Adipose tissue (tissue), 3 donors: ENCODE data around the gene CHST15. TPM values are rescaled to one million over a fixed set of nuclear protein-coding genes. Genes with fewer than 3 reads are reported as not detected.

Experiments
- H3K27ac ChIP-seq: one replicate; pipeline ENCODE4 v1.5.1; 2013; ENCODE audit warnings: low read depth, low read length
- WGBS, 3 donors: extraction: QIAGEN DNeasy Blood & Tissue Kit; methylation state at CpG; one replicate each; pipeline ENCODE4 v1.1.7; 2013; 5-methylcytosine and 5-hydroxymethylcytosine counted together
- polyA plus RNA-seq, 3 donors: library from polyadenylated mRNA; stranded (reverse); fragments of 200-250 nt; gene quantifications; one replicate each; pipeline ENCODE4 v1.2.3, GENCODE V29; 2013
- donor health status: healthy with polysubstance abuse.
- donor health status: Bipolar disorder and iron deficiency.
- donor health status: healthy.

The CHST15 gene
- polyA plus RNA-seq, 3 donors: 4.1 to 11.0 (median 10.1) TPM

- 30 to 45% (median 39%) methylated on average over 12 of the region's 12 CpGs for WGBS, 3 donors
- no peak overlapping the region for H3K27ac ChIP-seq
These were observed 18.0 kb downstream of the CHST15 start for GRCh38 chr10:124075231-124075955.

GRCh38 chr10:124074501-124075109 is 18.8 kb downstream of the CHST15 start:
- no peak overlapping the region for H3K27ac ChIP-seq

DNA sequence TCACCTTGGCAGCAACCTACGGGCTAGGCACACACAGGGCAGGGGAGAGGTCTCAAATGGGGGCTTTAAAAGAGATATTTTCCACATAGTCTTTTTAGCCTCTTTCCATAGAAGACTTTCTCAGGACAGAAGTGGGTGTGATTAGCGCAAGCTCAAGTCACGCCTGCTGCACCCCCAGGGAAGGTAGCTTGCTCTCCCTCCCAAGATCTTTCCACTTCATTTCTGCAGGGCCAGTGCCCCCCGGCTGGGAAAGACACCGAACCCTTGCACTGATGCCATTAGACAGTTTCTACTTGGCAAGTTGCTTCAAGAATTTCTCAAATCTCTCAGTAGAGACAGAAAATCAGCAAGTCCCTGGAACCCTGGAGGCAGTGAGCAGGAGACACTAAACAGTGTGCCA is 19.4 kb downstream of the CHST15 start:
- 81 to 96% (median 95%) methylated on average over 5 of the region's 5 CpGs for WGBS, 3 donors
- H3K27ac ChIP-seq: no peak overlapping the region

More at GRCh38 chr10:124074501-124075109, 18.8 kb downstream of the CHST15 start:
- WGBS, 3 donors: 63 to 78% (median 74%) methylated on average over 12 of the region's 12 CpGs

- 53 to 89% (median 80%) methylated on average over 3 of the region's 3 CpGs for WGBS, 3 donors
- no peak overlapping the region for H3K27ac ChIP-seq
These were observed 20.9 kb downstream of the CHST15 start for GRCh38 chr10:124072541-124072940.

DNA sequence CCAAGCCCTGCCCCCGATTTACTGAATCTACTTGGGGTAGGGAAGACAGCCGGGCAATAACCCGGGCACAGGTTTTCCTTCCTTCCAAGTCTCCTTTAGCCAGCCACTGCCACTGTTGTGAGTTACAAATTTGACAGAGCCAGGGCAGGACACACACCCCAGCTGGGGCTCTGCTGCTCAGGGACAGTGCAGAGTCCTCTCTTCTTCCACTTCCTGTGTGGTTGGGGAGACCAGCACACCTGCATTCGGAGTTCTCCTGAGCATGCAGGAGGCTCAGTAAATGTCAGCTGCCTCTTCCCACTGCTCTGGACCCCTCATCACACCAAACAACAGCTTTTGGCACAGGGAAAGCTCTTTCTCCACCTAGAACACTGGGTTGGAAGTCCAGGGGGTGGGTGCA is 21.3 kb downstream of the CHST15 start:
- H3K27ac ChIP-seq: no peak overlapping the region

GRCh38 chr10:124071141-124071540 is 22.3 kb downstream of the CHST15 start:
- H3K27ac ChIP-seq: no peak overlapping the region
- 70 to 95% (median 91%) methylated on average over 5 of the region's 5 CpGs for WGBS, 3 donors

More for the DNA sequence above, 21.3 kb downstream of the CHST15 start:
- 65 to 79% (median 73%) methylated on average over 4 of the region's 4 CpGs for WGBS, 3 donors

GRCh38 chr10:124070666-124071065 is 22.7 kb downstream of the CHST15 start:
- 86 to 94% (median 94%) methylated on average over 10 of the region's 10 CpGs for WGBS, 3 donors

DNA sequence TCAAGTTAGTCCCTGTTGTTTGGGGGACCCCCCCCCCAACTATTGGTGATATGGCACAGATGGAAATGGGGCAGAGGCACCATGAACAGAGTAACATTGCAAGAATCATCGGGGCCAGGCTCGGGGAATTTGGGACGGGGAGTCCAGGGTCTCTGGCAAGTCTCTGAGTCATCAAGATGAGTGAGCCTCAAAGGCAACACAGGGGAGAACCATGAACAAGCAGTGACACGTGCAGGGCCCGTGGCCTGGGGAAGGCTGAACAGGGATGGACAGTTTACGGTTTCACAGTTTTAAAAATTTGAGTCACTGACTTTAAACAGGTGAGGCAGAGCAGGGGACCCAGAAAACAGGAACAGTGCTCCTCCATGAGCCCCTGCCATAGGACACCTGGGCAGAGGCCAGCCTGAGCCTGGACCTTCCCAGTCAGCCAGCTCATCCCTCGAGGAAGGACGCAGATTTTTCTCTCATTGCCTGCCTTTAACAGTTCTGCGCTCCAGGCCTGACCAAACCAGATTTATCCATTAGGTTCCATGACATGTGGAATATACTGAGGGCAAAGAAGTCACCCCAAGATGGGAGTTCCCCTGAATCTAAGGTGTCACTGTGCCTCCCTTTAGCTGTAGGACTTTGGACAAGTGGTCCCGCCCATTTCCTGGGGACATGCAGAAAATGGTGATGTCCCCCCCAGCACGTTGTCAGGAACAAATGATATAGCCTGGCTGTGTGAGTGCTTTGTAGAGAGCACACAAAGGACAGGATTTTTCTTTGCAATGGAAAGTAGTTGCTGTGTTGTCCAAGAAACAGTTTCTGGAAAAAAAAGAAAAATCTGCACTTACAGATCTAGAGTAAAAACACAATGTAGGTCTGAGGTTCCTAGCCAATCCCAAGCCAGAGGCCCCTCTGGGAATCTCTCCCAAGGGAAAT is 23.8 kb downstream of the CHST15 start:
- H3K27ac ChIP-seq: no peak overlapping the region
- WGBS, 3 donors: 82 to 88% (median 82%) methylated on average over 11 of the region's 11 CpGs

More at GRCh38 chr10:124070666-124071065, 22.7 kb downstream of the CHST15 start:
- H3K27ac ChIP-seq: no peak overlapping the region

DNA sequence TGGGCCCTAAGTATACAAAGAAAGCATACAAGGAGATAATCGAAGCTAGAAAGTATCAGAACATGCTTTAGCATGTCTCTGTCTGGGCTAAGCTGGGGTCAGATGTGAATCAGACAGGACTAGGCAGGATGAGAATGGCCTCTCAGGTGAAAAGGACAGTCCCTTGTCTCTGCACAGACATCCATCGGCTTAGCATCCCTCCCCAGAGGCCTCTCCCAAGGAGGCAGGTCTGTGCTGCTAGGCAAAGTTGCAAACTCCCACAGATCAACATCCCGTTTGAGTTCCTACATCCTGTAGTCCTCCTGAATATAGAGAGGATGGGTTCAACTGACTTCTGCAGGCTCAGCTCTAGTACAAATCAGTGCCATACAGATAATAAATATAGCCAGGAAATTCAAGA is 24.5 kb downstream of the CHST15 start:
- 57 to 77% (median 76%) methylated on average over 3 of the region's 3 CpGs for WGBS, 3 donors
- H3K27ac ChIP-seq: no peak overlapping the region

DNA sequence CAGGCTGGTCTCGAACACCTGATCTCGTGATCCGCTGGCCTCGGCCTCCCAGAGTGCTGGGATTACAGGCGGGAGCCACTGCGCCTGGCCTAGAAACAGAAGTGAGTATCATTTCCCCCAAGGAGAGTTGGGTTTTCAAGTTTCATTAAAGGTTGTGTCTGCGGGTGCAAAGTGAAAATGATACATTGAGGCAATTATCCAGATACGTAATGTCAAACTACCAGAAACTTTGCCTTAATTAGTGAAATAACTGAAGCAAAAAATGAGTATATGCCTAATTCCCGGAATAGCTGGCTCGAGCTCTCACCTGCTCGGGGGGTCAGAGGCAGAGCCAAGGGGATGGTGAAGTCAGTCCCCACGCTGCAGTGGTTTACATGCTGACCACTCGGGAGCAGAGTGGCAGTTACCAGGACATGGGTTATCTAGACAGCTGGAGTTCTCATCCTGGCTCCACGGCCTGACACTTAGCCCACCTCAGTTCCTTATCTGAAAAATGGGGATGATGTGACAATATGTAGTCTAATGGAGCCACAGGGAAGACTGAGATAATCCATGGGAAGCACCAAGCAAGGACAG is 25.5 kb downstream of the CHST15 start:
- 84 to 94% (median 92%) methylated on average over 14 of the region's 14 CpGs for WGBS, 3 donors
- H3K27ac ChIP-seq: no peak overlapping the region

DNA sequence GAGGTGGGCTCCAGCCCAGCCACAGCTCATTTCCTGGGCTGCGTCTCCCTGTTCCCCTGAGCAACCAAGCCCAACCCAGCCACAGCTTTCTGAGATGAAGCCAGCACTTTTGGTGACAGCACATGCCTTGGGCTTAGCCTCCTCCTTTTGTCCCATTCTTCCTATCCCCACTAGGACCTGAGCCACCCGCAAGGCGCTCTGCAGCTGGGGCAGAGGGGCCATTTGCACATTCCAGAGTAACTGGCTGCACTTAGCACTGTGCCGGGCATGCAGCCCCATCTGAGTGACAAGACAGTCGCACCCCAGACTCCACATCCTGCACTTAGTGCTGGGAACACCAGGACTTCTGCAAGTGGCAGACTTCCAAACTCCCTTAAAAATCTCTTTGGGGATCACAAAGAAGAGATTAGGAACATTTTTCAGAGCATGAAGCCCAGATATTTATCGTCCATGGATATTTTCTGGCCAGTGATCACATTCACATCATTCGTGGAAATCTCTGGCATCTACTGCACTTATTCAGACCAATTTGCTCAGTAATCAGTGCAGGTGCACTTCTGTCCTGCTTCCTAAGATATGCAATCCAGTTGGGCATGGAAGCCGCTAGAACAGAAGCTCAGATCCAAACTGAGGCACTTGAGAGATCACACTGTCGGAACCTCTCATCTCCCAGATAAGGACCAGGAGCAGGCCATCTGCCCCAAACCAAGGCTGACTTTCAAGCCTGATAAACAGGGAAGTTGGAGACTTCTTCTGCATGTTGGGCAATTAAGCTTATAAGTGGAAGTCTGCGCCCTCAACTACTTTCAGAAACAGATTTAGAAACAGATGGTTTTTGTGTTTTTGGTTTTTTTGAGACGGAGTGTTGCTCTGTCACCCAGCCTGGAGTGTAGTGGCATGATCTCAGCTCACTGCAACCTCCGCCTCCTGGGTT is 26.4 kb downstream of the CHST15 start:
- H3K27ac ChIP-seq: no peak overlapping the region
- WGBS, 3 donors: 50 to 54% (median 52%) methylated on average over 12 of the region's 12 CpGs

DNA sequence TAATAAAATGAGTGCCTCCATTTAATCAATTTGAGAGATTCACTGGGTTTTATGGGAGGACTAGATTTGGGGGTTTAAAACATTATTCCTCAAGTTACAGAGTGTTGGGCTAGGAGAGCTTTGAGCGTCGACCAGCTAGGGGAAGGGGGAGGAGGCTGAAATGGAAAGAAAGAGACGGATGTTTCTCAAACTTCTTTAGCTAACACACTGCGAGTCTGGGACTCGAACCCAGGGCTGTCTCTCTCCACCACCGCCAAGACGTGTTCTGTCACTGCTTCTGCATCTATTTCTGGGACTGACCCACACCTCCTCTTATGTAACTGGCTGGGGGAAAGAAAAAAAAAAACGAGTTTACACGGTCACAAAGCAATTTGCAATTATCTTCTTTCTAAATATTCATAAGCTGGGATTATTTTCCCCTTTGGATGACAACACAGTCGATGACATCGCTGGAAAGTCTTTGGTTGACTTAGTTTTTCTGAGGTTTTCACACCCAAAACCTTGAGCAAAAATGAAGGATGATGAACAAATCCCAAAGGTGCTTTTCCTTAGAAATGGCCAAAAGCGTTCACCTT is 27.2 kb downstream of the CHST15 start:
- no peak overlapping the region for H3K27ac ChIP-seq
- 47 to 48% (median 48%) methylated on average over 12 of the region's 12 CpGs for WGBS, 3 donors

DNA sequence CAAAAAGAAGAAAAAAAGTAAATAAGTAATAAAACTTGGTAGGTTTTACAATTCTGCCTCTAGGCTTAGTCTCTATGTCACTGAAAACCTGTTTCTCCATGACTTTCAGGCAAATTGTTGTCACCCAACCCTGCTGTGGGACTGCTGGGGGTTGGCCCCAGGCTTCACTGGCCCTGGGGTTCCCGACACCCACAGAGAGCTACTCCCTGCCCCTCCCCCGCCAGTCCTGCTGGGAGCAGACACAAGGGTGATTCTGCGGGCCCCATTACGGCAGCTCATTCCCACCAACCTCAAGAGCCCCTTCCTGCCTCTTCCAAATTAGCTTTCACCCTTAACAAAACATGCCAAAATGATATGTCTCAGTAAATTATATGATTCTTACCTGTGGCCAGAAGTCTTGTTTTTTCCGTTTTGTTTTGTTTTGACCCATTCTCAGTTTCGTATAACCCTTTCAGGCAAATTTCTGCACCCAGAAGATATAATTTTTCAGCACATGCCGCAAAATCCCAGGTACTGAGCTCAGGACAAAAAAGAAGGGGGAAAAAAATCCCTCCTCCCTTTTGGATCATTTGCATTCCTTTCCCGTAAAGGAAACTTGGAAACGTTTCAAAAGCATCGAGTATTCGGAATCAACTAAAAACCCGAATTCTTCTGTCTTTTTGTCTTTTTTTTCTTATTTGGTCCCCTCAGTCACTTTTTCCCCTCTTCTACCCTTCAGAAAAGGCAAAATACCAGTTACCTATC is 27.8 kb downstream of the CHST15 start:
- 51 to 71% (median 67%) methylated on average over 12 of the region's 12 CpGs for WGBS, 3 donors
- no peak overlapping the region for H3K27ac ChIP-seq

DNA sequence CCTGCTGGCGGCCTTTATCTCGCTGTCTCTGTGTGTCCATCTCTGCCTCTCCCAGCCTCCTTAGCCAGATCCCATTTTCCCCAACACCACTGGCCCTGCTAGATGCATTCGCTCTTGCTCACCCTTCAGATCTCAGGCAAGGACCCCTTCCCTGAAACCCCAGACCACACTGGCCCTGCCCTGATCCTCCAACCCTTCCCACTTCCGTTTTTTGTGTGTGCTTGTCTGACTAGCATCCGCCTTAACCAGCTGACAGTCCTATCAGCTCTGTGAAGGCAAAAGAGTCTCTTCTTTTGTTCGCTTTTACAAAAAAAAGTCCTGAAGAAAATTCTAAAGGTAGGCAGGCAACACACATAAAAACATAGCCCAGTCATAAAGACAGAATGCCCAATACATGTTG is 28.7 kb downstream of the CHST15 start:
- WGBS, 3 donors: 65 to 81% (median 78%) methylated on average over 6 of the region's 6 CpGs
- no peak overlapping the region for H3K27ac ChIP-seq

GRCh38 chr10:124063750-124064603 is 29.4 kb downstream of the CHST15 start:
- H3K27ac ChIP-seq: no peak overlapping the region
- 57 to 68% (median 67%) methylated on average over 17 to 18 of the region's 18 CpGs for WGBS, 3 donors

DNA sequence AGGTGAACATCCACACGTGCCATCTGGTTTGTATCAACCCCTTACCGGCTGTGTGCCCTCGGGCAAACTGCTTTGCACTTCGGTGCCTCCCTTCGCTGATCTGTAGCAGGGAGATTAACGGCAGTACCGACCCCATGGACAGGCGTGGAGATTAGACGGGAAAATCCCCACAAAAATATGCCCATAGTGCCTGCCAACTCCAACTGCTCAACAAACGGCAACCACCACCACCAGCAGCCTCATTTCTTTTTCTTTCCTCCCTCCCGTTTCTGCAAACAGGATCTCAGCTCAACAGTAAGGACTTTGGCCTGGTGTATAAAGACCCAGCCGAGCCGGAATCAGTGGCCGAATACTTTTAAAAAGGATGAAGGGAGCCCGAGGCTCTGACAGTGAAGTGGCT is 31.0 kb downstream of the CHST15 start:
- H3K27ac ChIP-seq: no peak overlapping the region
- WGBS, 3 donors: 66 to 87% (median 85%) methylated on average over 15 of the region's 15 CpGs
